ENCODE data around the gene MIER2.

- TF ChIP-seq, protein P1, sequence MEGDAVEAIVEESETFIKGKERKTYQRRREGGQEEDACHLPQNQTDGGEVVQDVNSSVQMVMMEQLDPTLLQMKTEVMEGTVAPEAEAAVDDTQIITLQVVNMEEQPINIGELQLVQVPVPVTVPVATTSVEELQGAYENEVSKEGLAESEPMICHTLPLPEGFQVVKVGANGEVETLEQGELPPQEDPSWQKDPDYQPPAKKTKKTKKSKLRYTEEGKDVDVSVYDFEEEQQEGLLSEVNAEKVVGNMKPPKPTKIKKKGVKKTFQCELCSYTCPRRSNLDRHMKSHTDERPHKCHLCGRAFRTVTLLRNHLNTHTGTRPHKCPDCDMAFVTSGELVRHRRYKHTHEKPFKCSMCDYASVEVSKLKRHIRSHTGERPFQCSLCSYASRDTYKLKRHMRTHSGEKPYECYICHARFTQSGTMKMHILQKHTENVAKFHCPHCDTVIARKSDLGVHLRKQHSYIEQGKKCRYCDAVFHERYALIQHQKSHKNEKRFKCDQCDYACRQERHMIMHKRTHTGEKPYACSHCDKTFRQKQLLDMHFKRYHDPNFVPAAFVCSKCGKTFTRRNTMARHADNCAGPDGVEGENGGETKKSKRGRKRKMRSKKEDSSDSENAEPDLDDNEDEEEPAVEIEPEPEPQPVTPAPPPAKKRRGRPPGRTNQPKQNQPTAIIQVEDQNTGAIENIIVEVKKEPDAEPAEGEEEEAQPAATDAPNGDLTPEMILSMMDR (IDR thresholded peaks at IDR 0.05) = peak in 5 of 7 experiments; percentile 56 to 75 (median 69)
- TF ChIP-seq POLR2A (IDR thresholded peaks at IDR 0.05) = no peak
Measured at GRCh38 chr19:294946-295686, 49.5 kb downstream of the MIER2 start.

Data from stomach (tissue), 4 donors.